GM18858 (cell line): Measurements from ENCODE around the gene EN2.

ENCODE experiments used
- ATAC-seq: cut with Tn5 transposase; IDR thresholded peaks from one replicate; pipeline ENCODE4 v1.9.1; 2021; ENCODE audit not compliant: unreplicated experiment

EN2 gene

DNA sequence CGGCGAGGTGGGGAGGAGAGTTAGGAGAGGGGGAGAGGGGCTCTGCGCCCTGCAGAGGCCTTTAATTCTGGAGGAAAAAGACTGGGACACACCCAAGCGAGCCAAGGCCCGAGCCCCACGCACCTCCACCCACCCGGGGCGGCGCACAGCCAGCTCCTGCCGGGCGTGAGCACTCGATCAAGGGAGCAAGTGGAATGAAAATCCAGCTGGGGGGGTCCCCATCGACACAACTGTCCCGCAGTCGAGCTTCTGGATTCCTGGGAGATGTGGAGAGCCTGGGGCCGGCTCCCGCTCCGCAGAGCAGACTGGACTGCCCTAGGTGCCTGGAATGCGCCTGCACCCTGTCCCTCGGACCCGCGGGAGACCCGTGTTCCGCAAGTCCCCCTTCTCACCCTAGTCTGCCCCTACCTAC lies 7.4 kb upstream of the EN2 start:
- no peak for ATAC-seq

DNA sequence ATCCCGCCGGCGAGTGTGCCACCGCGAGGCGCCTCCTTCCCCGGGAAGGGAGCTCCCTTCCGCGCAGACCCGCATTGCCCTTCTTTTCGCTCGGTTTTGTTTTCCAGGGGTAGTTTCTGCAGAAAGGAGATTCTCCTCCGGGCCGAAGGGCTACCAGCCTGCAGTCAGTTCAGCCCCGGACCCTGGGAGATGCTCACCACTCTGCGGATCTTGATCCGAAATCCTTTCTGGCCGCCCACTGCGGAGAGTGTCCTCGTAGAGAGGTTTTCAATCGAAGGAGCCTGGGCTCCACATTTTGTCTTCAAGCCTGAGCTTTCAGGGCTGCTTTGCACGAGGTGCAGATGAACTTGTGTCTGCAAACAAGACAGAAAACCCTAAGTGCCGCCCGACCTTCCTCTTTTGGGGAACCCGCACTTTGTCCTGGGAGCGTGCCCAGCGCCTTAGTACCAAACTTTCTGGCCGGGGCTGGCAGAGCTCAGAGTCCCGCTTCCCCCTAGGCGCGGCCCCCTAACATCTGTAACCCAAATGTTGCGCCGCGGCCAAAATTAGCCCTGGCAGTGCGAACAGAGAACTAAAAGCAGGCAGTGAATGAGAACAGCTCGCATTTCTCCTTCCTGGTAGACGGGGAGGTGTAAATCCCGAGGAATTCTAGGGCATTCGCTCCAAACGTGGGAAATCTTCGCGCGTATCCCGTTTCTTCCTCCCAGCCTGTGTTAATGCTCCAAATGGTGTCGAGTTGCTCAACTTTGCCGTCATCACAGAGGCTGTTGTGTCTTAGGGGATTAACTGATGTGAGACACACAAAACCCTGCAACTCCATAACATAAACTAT lies 6.7 kb upstream of the EN2 start:
- ATAC-seq = no peak

DNA sequence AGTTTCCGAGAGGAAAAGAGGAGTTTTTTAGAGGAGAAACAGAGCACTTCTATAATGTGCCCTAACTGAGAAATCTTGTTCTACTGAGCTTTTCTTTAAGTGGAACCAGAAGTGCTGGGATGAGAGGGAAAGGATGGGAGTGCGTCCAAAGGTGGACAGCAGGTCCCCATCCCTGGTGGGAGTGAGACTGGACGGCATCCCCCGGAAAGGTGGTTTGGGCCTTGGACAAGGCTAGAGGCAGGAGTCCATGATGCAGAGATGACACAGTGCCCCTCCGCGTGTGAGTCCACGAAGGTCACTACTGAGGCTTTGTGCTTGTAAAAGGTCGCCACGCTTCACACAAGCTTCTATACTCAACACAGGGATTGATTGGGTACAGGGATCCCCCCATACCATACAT lies 6.1 kb upstream of the EN2 start:
- no peak for ATAC-seq

DNA sequence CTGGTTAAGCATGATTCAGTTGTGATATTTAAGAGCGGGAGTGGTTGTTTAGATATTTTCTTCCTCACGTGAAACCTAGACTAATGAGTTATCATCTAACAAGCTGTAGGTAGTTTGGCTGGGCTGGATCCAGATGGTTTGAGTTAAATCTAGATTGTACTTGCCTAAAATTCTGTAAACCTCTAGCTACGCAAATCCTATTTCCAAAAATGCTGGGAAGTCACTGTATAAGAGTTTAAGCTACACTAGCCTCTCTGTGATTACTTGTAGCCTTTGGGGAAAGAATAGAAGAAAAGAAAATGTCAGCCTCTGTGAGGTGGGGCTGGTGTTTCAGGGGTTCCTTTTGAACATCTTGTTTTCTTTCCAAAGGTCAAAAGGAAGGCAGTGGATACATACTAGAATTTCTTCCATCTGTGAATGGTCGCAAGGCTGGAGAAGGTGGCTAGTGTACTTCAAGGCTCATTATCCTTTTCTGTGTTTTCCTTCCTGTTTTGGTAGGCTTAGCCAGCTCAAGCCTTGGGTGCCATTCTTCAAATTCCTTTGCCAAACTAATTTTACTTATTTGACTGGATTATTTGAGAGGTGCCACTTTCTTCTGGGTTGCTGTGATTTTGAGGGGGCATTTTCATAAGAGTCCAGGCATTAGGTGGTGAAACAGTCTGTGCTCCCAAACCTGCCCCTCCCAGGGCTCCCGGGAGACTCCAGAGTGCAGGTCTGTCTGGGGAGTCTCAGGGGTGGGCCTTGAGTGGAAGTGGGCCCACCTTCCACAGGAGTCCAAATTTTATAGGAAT lies 5.2 kb upstream of the EN2 start:
- no peak for ATAC-seq

DNA sequence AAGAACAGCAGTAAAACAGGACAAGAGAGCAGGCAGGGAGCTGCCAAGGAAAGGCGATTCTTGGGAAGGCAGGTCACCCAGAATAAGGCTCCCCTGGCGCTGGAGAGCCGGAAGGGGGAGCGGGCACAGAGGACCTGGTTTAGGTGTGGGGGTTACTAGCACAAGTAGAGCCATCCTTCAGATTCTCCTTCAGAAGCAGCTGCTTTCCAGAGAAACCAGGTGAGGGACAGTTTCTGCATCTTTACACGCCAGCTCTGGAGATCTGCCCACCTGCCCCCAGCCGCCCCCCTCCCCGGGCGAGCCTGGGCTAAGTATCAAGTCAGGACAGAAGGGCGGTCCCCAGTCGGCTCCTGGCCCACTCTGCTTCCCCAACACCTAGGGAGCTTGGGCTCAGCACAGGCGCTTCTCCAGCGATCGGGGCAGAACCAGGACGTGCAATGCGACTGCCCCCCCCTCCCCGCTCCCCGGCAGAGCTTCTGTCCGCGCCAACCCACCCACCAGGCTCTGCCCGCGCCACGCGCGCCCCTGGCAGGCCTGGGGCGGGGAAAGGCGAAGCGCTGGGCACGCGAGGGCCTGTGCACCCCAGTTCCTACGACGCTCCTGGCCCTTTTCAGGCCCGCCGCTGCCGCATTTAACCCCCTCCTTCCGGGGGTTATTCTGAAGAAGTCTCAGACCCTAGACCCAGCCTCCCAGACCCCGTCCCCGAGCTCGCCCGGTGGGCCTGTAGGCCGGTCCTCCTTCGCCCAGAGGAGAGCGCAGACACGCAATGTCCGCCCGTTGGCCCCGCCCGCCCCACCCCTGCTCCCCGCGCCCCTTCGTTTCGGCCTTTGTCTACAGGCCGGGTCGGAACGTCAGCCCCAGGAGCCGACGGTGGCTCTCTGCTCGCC lies 4.4 kb upstream of the EN2 start:
- no peak for ATAC-seq

DNA sequence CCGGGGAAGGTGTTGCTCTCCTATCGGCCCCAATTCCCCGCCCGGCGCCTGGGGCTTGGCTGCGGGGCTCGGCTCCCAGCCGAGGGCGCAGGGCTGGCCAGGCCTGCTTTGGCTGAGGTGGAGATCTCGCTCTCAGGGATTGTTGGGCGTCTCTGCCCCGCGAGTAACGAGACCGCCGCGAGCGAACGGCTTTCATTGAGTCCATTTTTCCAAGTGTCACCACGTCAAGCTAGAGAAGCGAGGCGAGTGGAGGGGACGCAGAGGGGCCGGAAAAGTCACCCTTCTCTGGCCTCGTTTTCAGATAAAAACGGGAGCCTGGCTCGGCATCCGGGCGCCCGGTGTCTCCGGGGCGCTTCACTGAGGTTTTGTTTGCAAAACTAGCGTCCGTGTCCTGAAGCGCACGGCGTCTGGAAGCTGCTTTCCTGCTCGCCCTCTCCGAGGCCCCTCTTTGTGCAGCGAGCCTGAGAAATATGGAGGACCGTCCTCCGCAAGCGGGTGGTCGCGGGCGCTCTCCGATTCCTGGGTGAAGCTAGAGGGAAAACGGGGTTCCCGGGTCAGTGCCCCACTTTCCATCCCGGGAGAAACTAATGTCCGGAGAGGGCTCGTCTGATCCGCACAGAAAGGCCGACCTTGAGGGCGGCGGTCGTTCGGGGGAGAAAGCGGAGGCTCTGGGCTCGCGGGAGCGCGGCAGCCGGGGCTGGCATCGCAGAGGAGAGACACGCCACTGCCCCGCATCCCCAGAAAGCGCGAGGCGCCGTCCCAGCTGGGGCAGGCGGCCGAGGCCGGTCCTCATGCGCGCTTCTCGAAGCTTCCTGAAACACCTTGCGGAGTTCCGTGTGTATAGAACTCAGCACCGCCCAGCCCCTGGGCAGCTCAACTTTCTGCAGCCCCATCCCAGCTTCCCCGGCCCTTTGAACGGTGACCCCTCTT lies 3.5 kb upstream of the EN2 start:
- no peak for ATAC-seq

DNA sequence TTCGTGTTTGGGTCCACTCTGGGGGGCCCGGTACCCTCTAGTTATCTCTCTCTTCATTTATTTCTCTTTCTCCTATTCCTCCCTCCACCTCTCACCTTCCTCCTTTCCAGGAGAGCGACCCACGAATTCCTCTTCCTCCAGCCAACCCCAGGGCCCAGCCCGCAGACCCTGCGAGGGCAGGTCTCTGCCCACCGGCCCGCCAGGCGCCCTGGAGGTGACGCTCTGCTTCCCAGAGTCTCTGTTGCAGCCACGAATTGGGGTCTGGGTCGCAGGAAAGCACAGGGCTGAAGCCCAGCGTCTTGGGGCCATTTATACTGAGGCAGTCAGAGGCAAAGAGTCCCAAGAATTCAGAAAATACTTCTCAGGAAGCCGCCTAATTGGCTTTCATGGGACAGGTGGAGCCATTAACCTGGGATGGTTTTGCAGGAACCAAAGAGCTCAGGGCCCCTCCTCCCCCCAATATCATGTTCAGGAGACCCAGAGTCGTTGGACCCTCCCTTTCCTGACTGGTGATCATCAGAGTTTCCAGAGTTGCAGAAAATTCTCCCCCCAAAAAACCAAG lies 2.7 kb upstream of the EN2 start:
- no peak for ATAC-seq

DNA sequence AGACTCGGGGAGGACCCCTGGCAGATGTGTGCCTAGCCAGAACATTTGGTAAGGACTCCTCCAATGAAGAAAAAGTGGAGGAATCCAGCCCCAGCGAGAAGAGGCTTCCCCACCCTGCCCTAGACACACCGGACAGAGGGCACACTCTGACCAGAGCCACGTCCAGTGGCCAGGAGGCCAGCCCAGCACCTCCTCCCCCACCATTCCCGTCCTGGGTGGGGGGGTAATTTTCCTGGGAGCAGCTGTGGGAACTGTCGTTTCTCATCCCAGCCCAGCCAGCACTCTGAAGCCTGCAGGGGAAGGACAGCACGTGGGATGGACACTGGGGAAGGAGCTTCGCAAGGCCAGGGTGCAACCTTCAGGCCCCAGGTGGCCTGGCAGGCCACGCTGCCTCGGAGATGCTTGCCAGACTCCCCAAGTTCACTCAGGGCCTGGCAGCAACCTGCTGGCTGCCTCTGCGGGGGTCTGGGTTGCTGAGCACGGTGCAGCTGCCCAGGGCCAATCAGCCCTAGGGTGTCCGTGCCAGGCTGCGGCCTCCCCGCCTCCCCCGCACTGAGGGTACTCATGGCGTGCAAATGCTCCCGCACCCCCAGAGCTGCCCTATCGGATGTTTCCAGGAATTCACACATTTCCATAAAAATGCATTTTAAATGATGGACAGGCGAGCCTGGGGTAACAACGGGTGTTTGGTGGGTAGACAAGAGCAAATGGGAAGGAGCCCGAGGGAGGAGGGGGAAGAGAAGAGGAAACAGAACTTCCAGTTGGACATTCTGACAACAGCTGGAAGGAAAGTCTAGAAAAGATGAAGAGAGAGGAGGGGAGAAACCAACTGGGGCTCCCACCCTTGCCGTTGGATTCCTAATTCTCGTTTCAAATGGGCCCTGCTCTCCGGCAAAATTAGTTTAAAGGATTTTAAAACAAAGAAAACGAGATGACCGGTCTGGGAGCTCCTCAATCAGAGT lies 1.9 kb upstream of the EN2 start:
- ATAC-seq = no peak

DNA sequence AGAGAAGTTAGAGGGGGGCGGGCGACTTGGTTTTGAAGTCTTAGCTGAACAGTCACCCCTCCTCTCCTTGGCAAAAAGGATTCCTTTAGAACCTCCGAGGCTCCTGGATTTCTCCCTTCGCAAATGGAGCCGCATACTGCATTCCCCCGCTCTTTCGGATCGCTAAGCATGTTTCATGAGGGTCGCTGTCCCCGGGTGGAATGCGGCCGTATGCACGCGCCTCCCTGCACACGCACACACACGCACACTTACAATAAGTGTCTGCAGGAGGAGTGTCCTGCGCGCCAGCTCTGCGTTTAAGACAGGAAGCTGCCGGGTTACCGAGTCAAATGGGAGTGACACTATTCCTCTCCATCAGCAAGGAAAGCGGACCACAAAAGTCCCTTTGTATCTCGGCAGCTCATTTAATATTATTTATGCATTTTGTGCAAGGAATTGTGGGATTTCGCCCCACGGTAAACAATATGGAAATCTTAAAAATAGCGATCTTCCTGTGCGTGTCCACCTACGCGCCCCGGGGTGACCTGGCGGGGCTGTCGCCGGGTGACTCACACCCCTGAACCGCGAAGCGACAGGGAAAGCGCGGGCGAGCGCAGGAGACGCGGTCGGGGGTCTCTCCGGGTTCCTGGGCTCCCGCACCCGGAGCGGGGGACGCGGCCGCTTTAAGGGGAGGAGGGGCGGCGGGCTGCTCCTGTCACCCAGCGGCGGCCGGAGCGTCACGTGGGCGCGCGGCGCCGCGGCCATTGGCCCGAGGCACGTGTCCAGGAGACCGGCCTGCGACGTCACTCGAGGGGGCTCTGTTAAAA lies 988 bp upstream of the EN2 start:
- ATAC-seq = no peak

DNA sequence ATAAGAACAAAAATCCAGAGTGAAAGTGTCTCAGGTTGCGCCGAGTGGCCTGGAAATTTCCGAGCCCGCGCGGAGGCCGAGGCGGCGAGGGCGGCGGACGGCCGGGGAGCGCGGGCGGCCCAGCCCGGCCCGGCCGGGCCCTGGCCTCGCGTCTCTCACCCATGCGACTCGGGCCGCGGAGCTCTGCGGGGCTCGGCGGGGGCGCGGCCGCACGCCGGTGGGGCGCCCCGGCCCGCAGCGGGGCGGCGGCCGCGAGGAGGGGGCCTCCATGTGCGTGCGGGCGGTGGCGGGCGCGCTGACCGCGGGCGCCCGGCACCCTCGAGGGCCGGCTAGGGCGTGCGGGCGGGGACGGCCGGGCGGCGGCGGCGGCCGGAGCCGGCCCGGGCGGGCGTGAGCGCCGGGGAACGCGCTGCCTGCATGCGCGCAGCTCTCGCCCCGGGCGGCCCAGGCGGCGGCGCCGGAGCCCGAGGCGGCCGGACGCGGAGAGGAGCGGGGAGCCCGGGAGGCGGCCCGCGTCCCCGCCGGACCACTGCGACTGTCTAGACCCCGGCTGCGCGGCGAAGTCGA lies 302 bp upstream of the EN2 start:
- ATAC-seq = no peak

DNA sequence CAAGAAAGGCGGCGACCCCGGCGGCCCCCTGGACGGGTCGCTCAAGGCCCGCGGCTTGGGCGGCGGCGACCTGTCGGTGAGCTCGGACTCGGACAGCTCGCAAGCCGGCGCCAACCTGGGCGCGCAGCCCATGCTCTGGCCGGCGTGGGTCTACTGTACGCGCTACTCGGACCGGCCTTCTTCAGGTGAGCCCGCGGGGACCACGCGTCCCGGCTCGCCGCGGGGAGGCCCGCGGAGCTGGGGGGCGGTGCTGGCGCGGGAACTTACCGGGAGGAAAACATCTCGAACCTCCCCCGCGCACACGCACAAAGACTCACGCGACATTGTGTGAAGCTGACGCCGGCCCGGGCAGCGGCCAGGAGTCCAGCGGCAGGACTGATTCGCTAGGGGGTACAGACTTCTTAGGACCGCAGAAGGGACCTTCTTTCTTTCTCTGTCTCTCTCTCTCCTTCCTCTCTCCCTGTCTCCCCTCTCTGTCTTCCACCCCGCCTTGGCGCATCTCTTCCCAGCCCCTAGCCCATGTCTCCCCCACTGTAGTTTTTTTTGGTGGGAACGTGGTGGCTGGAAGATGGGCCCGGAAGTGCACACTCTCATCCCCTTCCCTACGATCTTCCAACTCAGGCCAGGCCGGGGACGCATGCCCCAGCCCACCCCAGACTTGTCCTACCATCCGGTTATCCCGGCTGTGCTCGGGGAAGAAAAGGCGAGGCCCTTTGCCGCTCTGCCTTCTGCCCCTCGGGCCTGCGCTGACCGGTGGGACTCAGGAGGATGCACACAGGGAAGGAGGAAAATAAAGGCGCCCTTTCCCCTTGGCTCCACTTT lies 1.2 kb downstream of the EN2 start:
- no peak for ATAC-seq

DNA sequence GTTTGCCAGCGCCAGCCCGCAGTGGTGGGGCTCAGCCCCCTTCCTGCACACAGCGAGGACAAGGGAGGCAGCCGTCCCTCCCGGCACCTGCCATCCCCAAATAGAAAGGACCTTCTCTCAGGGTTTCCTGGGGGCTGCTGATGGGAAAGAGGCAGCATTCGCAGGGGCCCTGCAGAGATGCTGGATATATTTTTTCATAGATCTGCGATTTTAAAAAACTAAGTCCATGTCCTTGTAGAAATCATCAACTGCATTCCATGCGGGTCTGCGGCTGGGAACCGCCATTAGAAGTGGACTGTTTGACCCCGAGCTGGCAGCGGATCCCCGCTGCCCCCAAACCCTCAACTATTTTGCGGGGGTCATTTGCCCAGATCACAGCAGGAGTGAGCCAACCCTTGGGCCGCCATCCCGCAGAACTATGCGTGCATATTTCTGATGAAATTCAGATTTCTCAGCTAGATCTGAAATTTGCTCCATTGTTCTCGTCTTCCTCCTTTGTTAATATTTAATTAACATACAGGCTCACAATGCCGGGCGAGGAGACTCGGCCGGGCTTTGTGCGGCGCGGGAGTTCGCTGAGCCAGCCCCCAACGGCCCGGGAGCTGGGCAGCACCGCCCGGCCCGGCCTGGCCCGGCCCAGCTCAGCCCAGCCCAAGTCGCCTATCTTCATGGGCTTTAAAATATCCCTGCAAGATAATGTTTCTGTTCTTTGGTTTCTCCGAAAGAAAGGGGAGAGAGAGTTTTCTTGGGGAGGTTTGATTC lies 2.0 kb downstream of the EN2 start:
- ATAC-seq = no peak

DNA sequence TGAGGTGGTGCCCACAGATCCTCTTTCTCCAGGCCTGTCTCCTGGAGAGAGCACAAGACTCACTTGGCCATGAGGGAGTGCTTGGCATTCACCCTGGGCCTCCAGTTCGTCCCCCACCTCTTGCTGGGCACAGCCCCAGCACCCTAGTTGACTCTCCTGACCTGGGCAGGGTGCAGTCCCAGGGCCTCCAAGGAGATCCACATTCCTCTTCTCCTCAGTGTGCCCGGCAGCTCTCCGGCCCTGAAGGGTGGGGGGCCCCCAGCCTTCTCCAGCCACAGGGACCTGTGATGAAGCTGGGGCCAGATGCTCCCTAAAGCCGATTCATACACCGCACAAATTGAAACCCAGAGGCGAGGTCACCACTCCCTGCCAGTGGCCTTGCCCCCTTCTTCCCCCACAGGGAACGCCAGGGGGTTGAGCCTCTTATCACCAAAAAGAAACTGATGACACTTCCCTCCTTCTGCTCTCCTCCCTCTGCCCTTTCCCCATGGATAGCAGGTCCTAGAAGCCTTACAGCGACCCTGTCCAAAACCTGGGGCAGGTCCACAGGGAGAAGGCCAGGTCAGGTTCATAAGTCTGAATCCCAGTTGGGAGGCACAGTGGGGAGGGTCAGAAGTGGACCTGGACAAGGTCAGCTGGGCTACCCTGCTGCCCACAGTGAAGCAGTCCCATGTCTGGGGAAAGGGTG lies 3.1 kb downstream of the EN2 start:
- no peak for ATAC-seq

DNA sequence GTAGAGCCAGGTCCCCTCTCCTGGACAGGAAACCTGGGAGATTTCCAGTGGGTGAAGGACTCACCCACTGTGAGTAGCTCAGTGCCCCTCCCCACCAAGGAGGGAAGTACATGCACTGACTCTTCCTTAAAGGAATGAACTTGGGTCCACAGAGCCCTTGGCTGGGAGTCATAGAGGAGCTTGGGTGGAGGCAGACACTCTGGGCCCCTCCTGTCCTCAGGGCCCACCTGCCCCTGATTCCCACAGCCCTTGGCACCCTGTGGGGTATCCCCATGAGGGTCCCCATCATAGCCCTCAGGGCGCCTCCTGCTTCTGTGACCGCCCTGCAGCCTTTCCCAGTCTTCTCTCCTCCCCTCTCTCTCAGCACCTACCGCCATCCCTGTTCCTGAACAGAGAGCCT lies 3.7 kb downstream of the EN2 start:
- ATAC-seq = no peak

DNA sequence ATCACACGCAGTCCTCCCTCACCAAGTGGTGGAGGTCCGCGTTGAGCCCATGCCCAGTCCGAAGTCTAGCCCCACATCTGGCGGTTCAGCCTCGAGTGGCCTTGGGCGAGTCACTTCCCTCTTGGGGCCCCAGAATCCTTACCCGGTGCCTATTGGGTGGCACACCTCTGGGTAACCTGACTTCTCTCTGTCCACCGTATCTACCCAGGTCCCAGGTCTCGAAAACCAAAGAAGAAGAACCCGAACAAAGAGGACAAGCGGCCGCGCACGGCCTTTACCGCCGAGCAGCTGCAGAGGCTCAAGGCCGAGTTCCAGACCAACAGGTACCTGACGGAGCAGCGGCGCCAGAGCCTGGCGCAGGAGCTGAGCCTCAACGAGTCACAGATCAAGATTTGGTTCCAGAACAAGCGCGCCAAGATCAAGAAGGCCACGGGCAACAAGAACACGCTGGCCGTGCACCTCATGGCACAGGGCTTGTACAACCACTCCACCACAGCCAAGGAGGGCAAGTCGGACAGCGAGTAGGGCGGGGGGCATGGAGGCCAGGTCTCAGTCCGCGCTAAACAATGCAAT lies 4.3 kb downstream of the EN2 start:
- no peak for ATAC-seq
